Stomach (tissue), 9 donors: ENCODE data around the gene TEX29. TPM values are rescaled to one million over a fixed set of nuclear protein-coding genes. Genes with fewer than 3 reads are reported as not detected.

Experiments
- DNase-seq, 2 donors: peaks; one replicate each; pipeline versions ENCODE4 v3.0.0 to v3.0.0-alpha.2; 2013 to 2019
- H3K27ac ChIP-seq, 5 donors: fragments of 200-600 bp in 4 of 5; sonication (generic) in 4 of 5; one replicate each; pipeline ENCODE4 v1.5.1; 2013 to 2019; ENCODE audit warnings: mild to moderate bottlenecking in 1 of 5, moderate library complexity in 1 of 5
- H3K27me3 ChIP-seq, 3 donors: fragments of 200-600 bp; sonication (generic); one replicate each; pipeline ENCODE4 v1.5.1; 2017 to 2019; ENCODE audit warnings: mixed run types in 1 of 3
- H3K36me3 ChIP-seq, 4 donors: fragments of 200-600 bp; sonication (generic); 1 replicate in 3 of 4; 2 replicates in 1 of 4; pipeline ENCODE4 v1.5.1; 2016 to 2019
- H3K4me1 ChIP-seq, 4 donors: fragments of 200-600 bp; sonication (generic); one replicate each; pipeline ENCODE4 v1.5.1; 2016 to 2019
- H3K4me3 ChIP-seq, 4 donors: fragments of 200-600 bp; sonication (generic) in 3 of 4; one replicate each; pipeline ENCODE4 v1.5.1; 2016 to 2019; ENCODE audit warnings: mild to moderate bottlenecking in 1 of 4
- H3K9me3 ChIP-seq, 4 donors: fragments of 200-600 bp; sonication (generic); one replicate each; pipeline ENCODE4 v1.5.1; 2016 to 2019
- EP300 ChIP-seq: sonication (generic); formaldehyde crosslinking; IDR thresholded peaks from one replicate; pipeline ENCODE4 v1.6.1; 2017; ENCODE audit warnings: antibody characterized with exemption
- POLR2A ChIP-seq, 4 donors: fragments of 450-650 bp; IDR thresholded peaks; one replicate each; pipeline ENCODE4 v1.6.1; 2016; ENCODE audit warnings: antibody characterized with exemption in 4 of 4, control low read depth in 2 of 4, mild to moderate bottlenecking in 1 of 4, moderate library complexity in 1 of 4
- POLR2AphosphoS5 ChIP-seq, 3 donors: sonication (generic); formaldehyde crosslinking; IDR thresholded peaks; one replicate each; pipeline ENCODE4 v1.6.1; 2016; ENCODE audit warnings: antibody characterized with exemption in 3 of 3
- WGBS, 5 donors: extraction: QIAGEN DNeasy Blood & Tissue Kit in 3 of 5; methylation state at CpG; one replicate each; pipeline versions ENCODE4 v1.1.5 to v1.1.7; 2013 to 2018; 5-methylcytosine and 5-hydroxymethylcytosine counted together
- intact Hi-C: fragments of 100-400 bp; cut with DNase I; formaldehyde crosslinking; loops from one replicate; pipeline ENCODE4 v1.15.1; 2023; ENCODE audit warnings: low total_unique reads
- polyA plus RNA-seq, 3 donors: library from polyadenylated mRNA; stranded (reverse); fragments of 200-250 nt; gene quantifications; one replicate each; pipeline ENCODE4 v1.2.3, GENCODE V29; 2013
- total RNA-seq, 5 donors: library from RNA; depleted of rRNA; stranded (reverse); fragments of >200 nt; gene quantifications; one replicate each; pipeline versions ENCODE4 v1.1.0 to v1.2.3, GENCODE V29; 2014 to 2016
- TF ChIP-seq, protein P1 (sequence below), 7 experiments: fragments of 450-650 bp in 4 of 7; fragments of 200-600 bp in 3 of 7; sonication (generic) in 3 of 7; IDR thresholded peaks; one replicate each; pipeline ENCODE4 v1.5.1; 2016 to 2019; ENCODE audit warnings: antibody characterized with exemption in 7 of 7, control low read depth in 2 of 7, mild to moderate bottlenecking in 1 of 7
- donor health status: healthy with polysubstance abuse.
- donor health status: Bipolar disorder and iron deficiency.
- donor health status: healthy.

Gene TEX29
- total and polyA plus RNA-seq, 8 donors, result 0.87 to 2.2 TPM; not detected in 6

DNA sequence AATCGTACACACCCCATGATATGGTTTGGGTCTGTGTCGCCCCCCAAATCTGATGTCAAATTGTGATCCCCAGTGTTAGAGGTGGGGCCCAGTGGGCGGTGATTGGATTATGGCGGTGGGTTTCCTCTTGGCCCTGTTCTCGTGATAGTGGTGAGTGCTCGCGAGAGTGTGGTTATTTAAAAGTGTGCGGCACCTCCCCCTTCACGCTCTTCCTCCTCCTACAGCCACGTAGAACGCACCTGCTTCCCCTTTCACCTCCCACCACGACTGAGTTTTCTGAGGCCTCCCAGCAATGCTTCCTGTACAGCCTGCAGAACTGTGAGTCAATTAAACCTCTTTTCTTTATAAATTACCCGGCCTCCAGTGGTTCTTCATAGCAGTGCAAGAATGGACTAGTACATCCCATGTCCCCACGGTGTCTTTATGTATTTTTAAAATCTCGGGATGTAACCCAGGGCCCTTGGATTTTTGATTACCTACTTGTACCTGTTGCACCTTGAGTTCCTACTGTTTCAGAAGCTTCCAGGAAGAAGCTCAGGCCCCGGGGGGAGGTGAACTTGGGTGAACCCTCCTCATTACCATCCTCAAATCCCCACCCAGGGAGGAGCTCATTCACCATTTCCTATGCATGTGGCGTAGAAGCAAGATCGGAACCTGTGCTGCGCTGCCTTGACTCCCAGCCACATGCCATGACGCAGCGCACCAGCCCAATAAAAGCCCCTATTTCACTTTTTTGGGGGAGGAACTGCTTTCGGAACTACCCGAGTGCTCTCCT is 52.4 kb downstream of the TEX29 start:
- WGBS, 5 donors, result 76 to 86% (median 80%) methylated on average over 23 of the region's 23 CpGs
- no peak overlapping the region for H3K4me3 ChIP-seq
- intact Hi-C loops, result no loop called here
- no peak for DNase-seq
- H3K27me3 ChIP-seq, result no peaks in the 10 kb centered on the region
- H3K27ac ChIP-seq, result no peak overlapping the region
- TF ChIP-seq EP300 (no peak), POLR2AphosphoS5 (IDR thresholded peaks at IDR 0.05) (no peak), POLR2A (IDR thresholded peaks at IDR 0.05) (no peak)
- TF ChIP-seq, protein P1, sequence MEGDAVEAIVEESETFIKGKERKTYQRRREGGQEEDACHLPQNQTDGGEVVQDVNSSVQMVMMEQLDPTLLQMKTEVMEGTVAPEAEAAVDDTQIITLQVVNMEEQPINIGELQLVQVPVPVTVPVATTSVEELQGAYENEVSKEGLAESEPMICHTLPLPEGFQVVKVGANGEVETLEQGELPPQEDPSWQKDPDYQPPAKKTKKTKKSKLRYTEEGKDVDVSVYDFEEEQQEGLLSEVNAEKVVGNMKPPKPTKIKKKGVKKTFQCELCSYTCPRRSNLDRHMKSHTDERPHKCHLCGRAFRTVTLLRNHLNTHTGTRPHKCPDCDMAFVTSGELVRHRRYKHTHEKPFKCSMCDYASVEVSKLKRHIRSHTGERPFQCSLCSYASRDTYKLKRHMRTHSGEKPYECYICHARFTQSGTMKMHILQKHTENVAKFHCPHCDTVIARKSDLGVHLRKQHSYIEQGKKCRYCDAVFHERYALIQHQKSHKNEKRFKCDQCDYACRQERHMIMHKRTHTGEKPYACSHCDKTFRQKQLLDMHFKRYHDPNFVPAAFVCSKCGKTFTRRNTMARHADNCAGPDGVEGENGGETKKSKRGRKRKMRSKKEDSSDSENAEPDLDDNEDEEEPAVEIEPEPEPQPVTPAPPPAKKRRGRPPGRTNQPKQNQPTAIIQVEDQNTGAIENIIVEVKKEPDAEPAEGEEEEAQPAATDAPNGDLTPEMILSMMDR (IDR thresholded peaks at IDR 0.05), result no peak
- H3K9me3 ChIP-seq, result no peaks in the 10 kb centered on the region
- H3K4me1 ChIP-seq, result no peaks in the 10 kb centered on the region
- H3K36me3 ChIP-seq, result no peaks in the 10 kb centered on the region

DNA sequence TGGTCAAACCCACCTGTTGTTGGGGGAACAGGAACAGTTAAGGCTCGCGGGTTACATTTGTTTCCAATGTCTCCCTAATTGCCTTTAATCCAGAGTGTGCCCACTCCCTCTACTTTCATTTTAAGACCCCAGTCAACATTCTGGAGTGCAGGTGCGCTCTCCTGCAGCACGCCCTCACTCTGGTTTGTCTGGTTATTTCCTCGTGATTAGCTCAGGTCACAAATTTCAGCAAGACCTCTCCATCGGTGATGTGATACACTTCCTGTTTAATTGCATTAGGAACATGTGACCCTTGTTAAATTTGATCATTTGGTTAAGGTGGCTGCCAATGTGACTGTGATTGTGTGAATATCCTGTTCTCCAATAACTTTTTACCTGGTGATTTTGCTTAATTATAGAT is 53.0 kb downstream of the TEX29 start:
- Histone ChIP-seq H3K4me3 (no peak overlapping the region), H3K9me3 (no peaks in the 10 kb centered on the region), H3K36me3 (no peaks in the 10 kb centered on the region), H3K27ac (no peak overlapping the region), H3K27me3 (no peaks in the 10 kb centered on the region), H3K4me1 (no peaks in the 10 kb centered on the region)
- no peak for DNase-seq
- 80 to 89% (median 81%) methylated on average over 6 of the region's 6 CpGs for WGBS, 5 donors
- intact Hi-C loops, result no loop called here
- TF ChIP-seq EP300, result no peak
- no peak for TF ChIP-seq POLR2A (IDR thresholded peaks at IDR 0.05)
- no peak for TF ChIP-seq POLR2AphosphoS5 (IDR thresholded peaks at IDR 0.05)
- TF ChIP-seq, protein P1 (IDR thresholded peaks at IDR 0.05), result no peak

DNA sequence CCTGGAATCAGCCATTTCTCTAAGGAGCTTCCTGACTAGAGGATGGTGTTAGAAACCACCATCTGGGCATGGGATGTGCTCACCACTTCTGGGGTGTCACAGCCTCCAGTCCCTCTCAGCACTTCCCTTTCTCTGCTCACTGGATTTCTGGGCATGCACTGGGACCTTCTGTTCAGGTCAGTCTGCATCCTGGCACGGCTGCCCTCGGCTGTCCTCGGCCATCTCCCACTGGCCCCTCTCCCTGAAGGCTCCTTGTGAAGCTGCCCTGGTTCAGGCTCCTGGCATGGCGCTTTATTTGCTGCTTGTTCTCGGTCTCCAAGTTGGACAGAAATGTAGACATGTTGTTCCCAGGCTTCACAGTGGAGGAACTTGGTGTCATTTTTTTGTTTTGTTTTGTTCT is 60.0 kb downstream of the TEX29 start:
- 78 to 94% (median 91%) methylated on average over 5 of the region's 5 CpGs for WGBS, 5 donors

DNA sequence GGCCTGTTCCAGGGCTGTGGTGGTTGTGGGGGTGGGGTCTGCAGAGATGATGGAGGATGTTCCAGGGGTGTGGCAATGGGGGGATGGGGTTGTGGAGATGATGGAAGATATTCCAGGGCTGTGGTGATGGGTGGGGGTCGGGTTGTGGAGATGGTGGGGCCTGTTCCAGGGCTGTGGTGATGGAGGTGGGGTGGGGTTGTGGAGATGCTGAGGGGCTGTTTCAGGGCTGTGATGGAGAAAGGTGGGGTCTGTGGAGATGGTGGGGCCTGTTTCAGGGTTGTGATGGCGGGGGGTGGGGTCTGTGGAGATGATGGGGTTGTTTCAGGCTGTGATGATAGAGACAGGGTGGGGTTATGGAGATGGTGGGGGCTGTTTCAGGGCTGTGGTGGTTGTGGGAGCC is 62.0 kb downstream of the TEX29 start:
- peaks cover 0 to 34% (median 0%) of the 10 kb centered on the region in 3 donors for H3K27me3 ChIP-seq
- intact Hi-C loops, result no loop called here
- no peak overlapping the region for H3K27ac ChIP-seq
- TF ChIP-seq, protein P1 (IDR thresholded peaks at IDR 0.05), result no peak
- TF ChIP-seq POLR2AphosphoS5 (IDR thresholded peaks at IDR 0.05) (no peak), EP300 (no peak), POLR2A (IDR thresholded peaks at IDR 0.05) (no peak)
- peak in 1 of 2 donors; percentile 9 for DNase-seq
- H3K4me3 ChIP-seq, result no peak overlapping the region
- H3K4me1 ChIP-seq, result no peaks in the 10 kb centered on the region
- H3K36me3 ChIP-seq, result no peaks in the 10 kb centered on the region
- H3K9me3 ChIP-seq, result peaks cover 0 to 3% (median 0%) of the 10 kb centered on the region in 4 donors
- 25 to 30% (median 25%) methylated on average over 2 of the region's 2 CpGs for WGBS, 5 donors

More for the DNA sequence above, 60.0 kb downstream of the TEX29 start:
- H3K27me3 ChIP-seq, result peaks cover 0 to 29% (median 0%) of the 10 kb centered on the region in 3 donors
- DNase-seq, result peak in 1 of 2 donors; percentile 9
- H3K4me1 ChIP-seq, result no peaks in the 10 kb centered on the region
- intact Hi-C loops, result no loop called here
- H3K4me3 ChIP-seq, result no peak overlapping the region
- no peak overlapping the region for H3K27ac ChIP-seq
- peaks cover 0 to 3% (median 0%) of the 10 kb centered on the region in 4 donors for H3K9me3 ChIP-seq
- no peaks in the 10 kb centered on the region for H3K36me3 ChIP-seq
- TF ChIP-seq EP300, result no peak
- TF ChIP-seq, protein P1 (IDR thresholded peaks at IDR 0.05), result no peak
- TF ChIP-seq POLR2AphosphoS5 (IDR thresholded peaks at IDR 0.05), result no peak
- no peak for TF ChIP-seq POLR2A (IDR thresholded peaks at IDR 0.05)
